ENCODE data around the gene TXN2.

TXN2 gene

DNA sequence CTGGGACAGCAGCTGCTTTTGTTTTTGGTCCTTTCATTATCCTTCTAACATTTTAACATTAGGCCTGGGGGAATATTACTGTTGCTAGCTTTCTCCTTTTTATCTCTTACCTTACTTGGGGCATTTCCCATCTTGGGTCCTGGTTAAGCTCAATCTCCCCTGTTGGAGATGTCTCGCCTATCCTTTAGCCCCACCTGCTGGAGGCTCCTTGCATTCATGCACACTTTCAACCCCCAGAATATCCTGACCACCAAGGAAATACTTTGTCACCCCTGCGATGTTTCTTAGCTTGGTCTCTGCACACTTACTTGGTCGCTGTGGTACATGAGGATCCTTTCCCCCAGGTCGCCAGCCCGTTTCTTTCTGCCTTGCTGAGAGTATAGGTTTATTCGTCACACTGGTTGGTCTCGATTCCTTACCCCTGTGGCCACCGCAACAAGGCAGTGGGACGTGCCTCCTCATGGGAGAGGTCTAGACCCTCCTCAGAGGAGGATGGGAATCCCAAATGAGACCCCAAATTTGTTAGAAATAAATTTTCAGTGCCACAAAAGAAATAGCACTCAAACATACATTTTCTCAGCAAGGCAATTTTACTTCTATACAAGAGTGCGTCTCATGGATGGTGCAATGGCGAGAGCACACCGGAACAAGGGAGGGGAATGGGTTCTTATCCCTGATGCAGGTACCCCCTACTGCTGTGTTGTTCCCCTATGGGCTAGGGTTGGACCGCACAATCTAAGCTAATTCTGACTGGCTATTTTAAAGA is 5.4 kb upstream of the TXN2 start:
- DNase-seq (ENCODE audit: low read depth in 2 of 2): peak; percentile 50 to 63

DNA sequence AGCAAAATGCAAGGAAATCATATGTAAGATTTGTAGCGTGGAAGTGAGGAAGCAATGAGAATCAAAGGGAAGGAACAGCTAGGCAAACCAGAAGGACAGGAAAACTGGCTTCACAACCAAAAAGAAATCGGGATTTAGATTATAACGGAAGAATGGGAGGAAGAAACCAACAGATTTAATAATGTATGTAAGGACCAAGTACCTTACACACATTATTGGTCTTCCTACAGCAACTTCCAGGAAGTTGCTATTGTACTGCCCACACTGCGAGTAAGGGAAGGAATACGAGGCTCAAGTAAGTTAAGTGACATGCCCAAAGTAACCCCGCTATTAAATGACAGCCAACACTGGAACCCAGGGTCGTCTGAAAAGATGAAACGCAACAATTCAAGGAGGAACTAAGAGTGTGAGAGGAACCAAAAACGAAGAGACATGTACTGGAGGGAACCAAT is 473 bp downstream of the TXN2 start:
- DNase-seq (ENCODE audit: low read depth in 2 of 2): no peak

- DNase-seq (ENCODE audit: low read depth in 2 of 2): no peak
Observed at GRCh38 chr22:36478966-36479365, 2.5 kb downstream of the TXN2 start.

GRCh38 chr22:36475341-36475740 is 6.1 kb downstream of the TXN2 start:
- DNase-seq (ENCODE audit: low read depth in 2 of 2): no peak

DNA sequence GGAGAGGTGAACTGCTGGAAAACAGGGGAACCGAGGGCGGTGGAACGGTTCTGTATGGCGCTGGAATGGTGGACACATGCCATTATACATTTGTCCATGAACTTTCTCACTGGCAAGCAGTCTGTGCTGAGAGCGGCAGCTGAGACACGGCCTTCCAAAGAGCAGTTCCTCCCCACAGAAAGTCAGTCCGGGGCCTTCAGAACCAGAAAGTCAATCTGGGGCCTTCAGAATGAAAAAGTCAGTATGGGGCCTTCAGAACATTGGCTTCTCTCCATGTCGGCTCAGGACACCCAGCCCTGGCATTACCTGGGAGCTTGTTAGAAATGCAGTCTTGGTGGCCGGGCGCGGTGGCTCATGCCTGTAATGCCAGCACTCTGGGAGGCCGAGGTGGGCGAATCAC is 8.8 kb downstream of the TXN2 start:
- DNase-seq (ENCODE audit: low read depth in 2 of 2): no peak

- no peak for DNase-seq (ENCODE audit: low read depth in 2 of 2)
Observed at GRCh38 chr22:36471341-36471821, 10.1 kb downstream of the TXN2 start.

GRCh38 chr22:36470994-36471331 is 10.5 kb downstream of the TXN2 start:
- no peak for DNase-seq (ENCODE audit: low read depth in 2 of 2)

- peak; percentile 59 to 78 for DNase-seq (ENCODE audit: low read depth in 2 of 2)
Observed at GRCh38 chr22:36470162-36470993, 11.1 kb downstream of the TXN2 start.

DNA sequence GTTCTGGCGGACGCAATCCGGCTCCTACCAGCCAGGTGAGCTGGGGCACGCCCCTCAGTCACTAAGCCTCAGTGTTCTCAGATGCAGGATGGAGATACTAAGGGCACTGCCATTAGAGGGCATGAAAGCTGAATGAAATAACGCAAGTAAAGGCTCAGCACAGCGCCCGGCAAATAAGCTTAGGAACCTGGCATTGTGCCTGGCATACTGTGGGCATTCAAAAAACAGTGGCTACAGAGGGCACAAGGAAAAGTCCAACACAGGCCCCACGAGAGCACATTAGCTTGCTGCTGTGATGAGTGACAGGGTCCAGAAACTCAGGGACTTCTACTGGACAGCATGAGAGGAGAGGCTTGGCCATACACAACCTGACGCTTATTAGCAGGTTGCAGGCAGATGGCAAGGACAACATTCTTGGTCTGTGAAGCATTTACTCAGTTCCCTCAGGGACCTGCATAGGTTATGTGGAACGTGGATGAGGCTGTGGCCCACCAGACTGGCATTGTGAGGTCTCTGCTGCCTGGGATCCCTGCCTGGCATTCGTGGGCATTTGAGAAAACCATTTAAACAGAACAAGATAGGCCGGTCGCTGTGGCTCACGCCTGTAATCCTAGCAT is 12.2 kb downstream of the TXN2 start:
- no peak for DNase-seq (ENCODE audit: low read depth in 2 of 2)

DNA sequence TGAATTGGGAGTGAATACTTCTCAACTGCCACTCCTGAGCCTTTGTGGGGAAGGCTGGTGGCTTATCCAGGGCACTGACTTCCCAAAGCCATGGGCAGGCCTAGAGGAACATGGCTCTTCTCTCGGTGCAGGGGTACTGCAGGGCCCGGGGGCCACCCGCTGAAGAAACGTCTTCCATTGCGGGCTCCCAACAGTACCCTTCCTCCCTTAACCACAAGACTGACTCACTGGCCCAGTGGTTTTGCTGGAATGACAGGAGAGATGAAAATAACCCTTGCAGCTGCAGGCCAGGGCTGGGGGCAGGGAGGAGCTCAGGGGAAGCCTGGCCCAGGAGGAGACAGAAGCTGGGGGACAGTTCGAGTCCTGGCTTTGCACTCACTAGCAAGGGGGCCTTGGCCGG is 13.5 kb downstream of the TXN2 start:
- no peak for DNase-seq (ENCODE audit: low read depth in 2 of 2)

DNA sequence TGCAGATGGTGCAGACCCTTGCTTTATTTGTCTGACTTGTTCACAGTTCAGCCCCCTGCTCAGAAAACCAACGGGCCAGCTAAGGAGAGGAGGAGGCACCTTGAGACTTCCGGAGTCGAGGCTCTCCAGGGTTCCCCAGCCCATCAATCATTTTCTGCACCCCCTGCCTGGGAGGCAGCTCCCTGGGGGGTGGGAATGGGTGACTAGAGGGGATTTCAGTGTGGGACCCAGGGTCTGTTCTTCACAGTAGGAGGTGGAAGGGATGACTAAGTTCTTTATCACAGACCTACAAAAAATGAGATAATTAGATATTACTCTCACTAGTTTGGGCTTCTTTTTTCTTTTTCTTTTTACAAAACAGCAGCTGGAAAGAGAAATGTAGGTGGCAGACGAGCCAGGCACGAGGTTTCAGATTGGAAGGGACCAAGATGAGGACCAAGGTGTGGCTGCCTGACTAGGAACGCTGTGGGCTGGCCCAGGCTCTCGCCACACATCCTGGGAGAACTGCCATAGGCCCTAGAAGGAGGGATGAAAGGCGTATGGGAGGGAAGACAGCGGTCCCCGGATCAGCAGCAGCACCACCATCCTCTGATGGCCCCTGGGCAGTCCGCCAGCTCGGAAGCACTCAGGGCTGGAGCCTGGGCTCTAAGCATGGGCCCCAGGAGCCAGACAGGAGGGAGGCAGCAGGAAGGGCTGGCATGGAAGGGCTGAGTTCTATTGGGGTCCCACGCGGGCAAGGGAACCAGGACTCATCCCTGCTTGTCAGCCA is 14.2 kb downstream of the TXN2 start:
- DNase-seq (ENCODE audit: low read depth in 2 of 2): no peak

- no peak for DNase-seq (ENCODE audit: low read depth in 2 of 2)
Observed at GRCh38 chr22:36466258-36466657, 15.2 kb downstream of the TXN2 start.

- no peak for DNase-seq (ENCODE audit: low read depth in 2 of 2)
Observed at GRCh38 chr22:36465232-36466021, 16.0 kb downstream of the TXN2 start.

DNA sequence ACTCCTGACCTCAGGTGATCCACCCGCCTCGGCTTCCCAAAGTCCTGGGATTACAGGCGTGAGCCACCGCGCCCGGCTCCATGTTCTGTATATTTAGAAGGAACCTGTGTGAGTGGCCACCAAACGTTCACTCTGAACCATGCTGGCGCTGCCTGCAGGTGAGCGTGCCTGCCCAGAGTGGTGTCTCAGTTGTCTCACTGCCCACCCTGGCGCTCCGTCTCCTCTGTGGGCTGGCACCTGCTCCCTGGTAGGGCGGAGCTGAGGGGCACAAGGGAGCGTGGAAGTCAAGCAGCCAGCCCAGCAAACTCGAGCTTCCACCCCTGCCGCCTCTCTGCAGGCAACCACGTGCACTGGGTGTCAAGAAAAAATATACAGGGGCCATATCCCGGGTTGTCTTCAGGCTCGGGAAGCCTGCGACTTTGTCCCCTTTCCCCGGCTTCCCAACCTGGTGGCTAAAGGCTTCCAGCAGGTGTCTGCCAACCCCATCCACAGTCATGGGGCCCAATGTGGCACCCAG is 16.7 kb downstream of the TXN2 start:
- DNase-seq (ENCODE audit: low read depth in 2 of 2): no peak

DNA sequence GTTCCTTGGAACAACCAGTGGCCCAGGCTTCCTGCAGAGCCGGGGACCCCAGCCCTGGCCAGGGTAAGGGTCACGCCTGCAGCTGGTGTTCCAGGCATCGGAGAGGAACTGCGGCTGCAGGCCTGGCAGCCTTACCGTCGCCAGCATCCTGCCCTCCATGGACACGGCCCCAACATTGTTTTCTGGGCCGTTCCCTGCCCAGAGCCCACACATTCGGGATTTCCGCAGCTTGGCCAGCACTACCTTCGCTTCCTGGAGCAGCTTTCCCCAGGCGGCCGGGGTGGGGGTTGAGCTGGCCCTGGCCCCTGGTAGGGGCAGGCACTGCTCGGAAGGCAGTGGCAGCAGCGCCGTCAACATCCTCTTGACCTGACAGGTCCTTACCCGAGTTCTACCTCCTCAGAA is 17.7 kb downstream of the TXN2 start:
- DNase-seq (ENCODE audit: low read depth in 2 of 2): no peak

DNA sequence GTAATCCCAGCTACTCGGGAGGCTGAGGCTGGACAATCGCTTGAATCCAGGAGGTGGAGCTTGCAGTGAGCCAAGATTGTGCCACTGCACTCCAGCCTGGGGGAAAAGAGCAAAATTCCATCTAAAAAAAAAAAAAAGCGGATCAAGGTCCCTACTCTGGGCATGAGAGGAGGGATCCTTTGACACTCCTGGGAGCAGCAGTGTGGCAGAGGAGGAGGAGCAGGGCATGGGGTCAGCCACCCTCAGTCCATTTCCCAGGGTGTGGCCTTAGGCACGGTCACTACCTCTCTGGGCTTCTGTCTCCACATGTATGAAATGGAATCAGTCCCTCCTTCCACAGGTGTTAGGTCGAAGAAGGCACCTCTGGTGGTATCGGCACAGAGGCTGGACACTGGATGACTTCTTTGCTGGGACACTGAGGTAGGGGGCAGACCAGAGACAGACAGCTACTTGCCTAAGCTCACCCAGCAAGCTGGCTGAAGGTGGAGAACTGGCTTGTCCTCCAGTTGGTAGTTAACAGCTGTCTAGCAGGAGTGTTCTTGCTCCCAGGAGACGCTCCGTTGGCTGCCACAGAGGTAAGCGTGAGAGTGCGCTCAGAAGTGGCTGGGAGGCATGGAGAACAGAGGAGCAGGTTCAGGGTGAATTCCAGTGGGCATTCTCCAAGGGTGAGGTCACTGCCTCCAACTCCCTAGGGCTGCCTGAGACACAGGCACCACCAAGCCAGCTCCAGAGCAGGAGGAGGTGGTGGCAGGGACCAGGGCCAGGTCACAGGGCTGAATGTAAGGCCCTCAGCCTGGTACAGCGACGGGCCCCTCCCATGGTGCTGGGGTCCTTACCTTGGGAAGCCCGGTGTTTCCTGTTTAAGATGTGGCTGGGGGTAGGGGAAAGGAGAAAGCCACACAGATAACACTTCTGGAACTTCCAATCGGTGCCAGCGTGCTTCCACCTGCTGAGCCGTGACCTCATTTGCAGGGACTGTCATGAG is 19.5 kb downstream of the TXN2 start:
- no peak for DNase-seq (ENCODE audit: low read depth in 2 of 2)

- no peak for DNase-seq (ENCODE audit: low read depth in 2 of 2)
Observed at GRCh38 chr22:36460202-36460601, 21.2 kb downstream of the TXN2 start.

- no peak for DNase-seq (ENCODE audit: low read depth in 2 of 2)
Observed at GRCh38 chr22:36457688-36458450, 23.6 kb downstream of the TXN2 start.

GRCh38 chr22:36456464-36456845 is 25.0 kb downstream of the TXN2 start:
- no peak for DNase-seq (ENCODE audit: low read depth in 2 of 2)

Measured in stimulated activated CD4-positive, alpha-beta T cell treated with anti-CD3 and anti-CD28 coated beads, Interleukin-1b, Interleukin-23, amount 100 ng/mL, for 4 hours (primary cell).